Loucy (cell line): Measurements from ENCODE around the gene HOXD4.

Experiments used
- H2AFZ ChIP-seq: fragments of 200-600 bp; sonication (generic); 2 replicates; pipeline ENCODE4 v1.6.0; 2016; ENCODE audit warnings: antibody characterized with exemption, mild to moderate bottlenecking, low read length, moderate library complexity
- H3F3A ChIP-seq: fragments of 200-600 bp; 2 replicates; pipeline ENCODE4 v1.6.0; 2016; ENCODE audit warnings: antibody characterized with exemption, low read depth, mild to moderate bottlenecking
- H3K27me3 ChIP-seq: fragments of 200-600 bp; sonication (generic); 2 replicates; pipeline ENCODE4 v1.6.1; 2014; ENCODE audit warnings: low read length, mild to moderate bottlenecking; ENCODE audit not compliant: insufficient read depth, poor library complexity, severe bottlenecking
- H3K36me3 ChIP-seq: fragments of 200-600 bp; sonication (generic); 2 replicates; pipeline ENCODE4 v1.6.1; 2016; ENCODE audit warnings: low read length; ENCODE audit not compliant: insufficient read depth
- H3K4me1 ChIP-seq: fragments of 200-600 bp; sonication (generic); 2 replicates; pipeline ENCODE4 v1.5.1; 2014; ENCODE audit warnings: low read length, mild to moderate bottlenecking; ENCODE audit not compliant: insufficient read depth, poor library complexity, severe bottlenecking
- H3K4me2 ChIP-seq: fragments of 200-600 bp; sonication (generic); 2 replicates; pipeline ENCODE4 v1.6.0; 2014; ENCODE audit warnings: antibody characterized with exemption, low read length, low read depth, mild to moderate bottlenecking; ENCODE audit not compliant: poor library complexity, severe bottlenecking
- H3K4me3 ChIP-seq: fragments of 200-600 bp; sonication (generic); 2 replicates; pipeline ENCODE4 v1.5.1; 2014; ENCODE audit warnings: low read length, mild to moderate bottlenecking, mixed read lengths; ENCODE audit not compliant: poor library complexity, severe bottlenecking
- H3K79me2 ChIP-seq: fragments of 200-600 bp; sonication (generic); 2 replicates; pipeline ENCODE4 v1.6.1; 2014; ENCODE audit warnings: low read length; ENCODE audit not compliant: insufficient read depth
- H3K9ac ChIP-seq: fragments of 200-600 bp; sonication (generic); 2 replicates; pipeline ENCODE4 v1.6.0; 2014; ENCODE audit warnings: mild to moderate bottlenecking, low read depth, low read length, moderate library complexity; ENCODE audit not compliant: poor library complexity, severe bottlenecking
- H3K9me2 ChIP-seq: fragments of 200-600 bp; sonication (generic); replicated peaks from 2 replicates; pipeline ENCODE4 v1.6.1; 2016; ENCODE audit warnings: low read depth, low read length, mixed read lengths
- H3K9me3 ChIP-seq: fragments of 200-600 bp; sonication (generic); 2 replicates; pipeline ENCODE4 v1.6.1; 2014; ENCODE audit warnings: mild to moderate bottlenecking, antibody characterized with exemption, low read length, low read depth; ENCODE audit not compliant: insufficient read depth
- H4K20me1 ChIP-seq: fragments of 200-600 bp; sonication (generic); 2 replicates; pipeline ENCODE4 v1.6.0; 2014; ENCODE audit warnings: antibody characterized with exemption, low read length, mild to moderate bottlenecking; ENCODE audit not compliant: insufficient read depth, poor library complexity, severe bottlenecking
- EZH2phosphoT487 ChIP-seq: fragments of 200-600 bp; IDR thresholded peaks from 2 replicates; pipeline ENCODE4 v1.6.1; 2018; ENCODE audit warnings: antibody characterized with exemption, mild to moderate bottlenecking, moderate library complexity, borderline replicate concordance
- TF ChIP-seq, protein P1 (sequence below): fragments of 200-600 bp; sonication (generic); conservative IDR thresholded peaks from 2 replicates; pipeline ENCODE4 v1.5.1; 2014; ENCODE audit warnings: mild to moderate bottlenecking, antibody characterized with exemption, low read length

HOXD4 gene

DNA sequence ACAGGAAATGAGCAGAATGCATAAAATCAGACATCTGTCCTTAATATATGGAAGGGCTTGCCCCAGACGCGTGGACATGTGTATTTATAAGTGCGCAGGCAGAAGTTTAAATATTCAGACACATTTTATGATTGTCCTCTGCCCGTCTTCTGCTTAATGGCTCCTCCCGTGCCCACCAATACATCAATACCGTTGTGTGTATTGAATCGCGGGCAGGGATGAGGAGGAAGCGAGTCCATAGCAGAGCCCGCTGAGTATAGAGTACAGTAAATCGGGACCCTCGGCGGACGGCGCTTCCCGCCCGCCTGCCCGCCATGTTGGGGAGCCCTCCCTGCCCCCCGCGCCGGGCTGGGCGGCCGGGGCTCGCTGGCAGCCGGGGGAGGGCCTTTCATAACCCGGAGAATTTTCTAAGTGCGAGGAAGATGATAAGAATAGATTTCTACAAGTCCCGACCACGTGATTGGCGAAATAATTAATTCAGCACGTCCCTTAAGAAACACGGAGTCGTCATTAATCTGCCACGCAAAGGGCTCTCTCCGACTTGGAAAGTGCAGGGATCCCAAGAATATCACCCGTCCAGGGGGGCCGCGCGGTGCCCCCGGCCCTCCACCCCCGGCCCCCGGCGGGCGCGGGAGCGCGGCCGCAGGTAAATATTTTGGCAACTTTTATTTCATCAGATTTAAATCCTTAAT lies 5.6 kb downstream of the HOXD4 start, which contains the start of gene HOXD3:
TSS of gene HOXD3 (plus strand) at position 501 of the 692 bp plus-strand sequence. CDS start 11,808 bp downstream, outside the sequence.
- H3K4me3 ChIP-seq: no peak within 1 kb of the TSS
- H3K4me1 ChIP-seq: no peaks in the 10 kb centered on the region
- H3K27me3 ChIP-seq: no peaks in the 10 kb centered on the region
- H3K9ac ChIP-seq: no peak within 1 kb of the TSS
- no peaks in the 10 kb centered on the region for H3K36me3 ChIP-seq
- TF ChIP-seq, protein P1, sequence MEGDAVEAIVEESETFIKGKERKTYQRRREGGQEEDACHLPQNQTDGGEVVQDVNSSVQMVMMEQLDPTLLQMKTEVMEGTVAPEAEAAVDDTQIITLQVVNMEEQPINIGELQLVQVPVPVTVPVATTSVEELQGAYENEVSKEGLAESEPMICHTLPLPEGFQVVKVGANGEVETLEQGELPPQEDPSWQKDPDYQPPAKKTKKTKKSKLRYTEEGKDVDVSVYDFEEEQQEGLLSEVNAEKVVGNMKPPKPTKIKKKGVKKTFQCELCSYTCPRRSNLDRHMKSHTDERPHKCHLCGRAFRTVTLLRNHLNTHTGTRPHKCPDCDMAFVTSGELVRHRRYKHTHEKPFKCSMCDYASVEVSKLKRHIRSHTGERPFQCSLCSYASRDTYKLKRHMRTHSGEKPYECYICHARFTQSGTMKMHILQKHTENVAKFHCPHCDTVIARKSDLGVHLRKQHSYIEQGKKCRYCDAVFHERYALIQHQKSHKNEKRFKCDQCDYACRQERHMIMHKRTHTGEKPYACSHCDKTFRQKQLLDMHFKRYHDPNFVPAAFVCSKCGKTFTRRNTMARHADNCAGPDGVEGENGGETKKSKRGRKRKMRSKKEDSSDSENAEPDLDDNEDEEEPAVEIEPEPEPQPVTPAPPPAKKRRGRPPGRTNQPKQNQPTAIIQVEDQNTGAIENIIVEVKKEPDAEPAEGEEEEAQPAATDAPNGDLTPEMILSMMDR: no peak
- no peak for TF ChIP-seq EZH2phosphoT487
- H4K20me1 ChIP-seq: no peaks in the 10 kb centered on the region
- no peaks in the 10 kb centered on the region for H3F3A ChIP-seq
- no peaks in the 10 kb centered on the region for H3K9me3 ChIP-seq
- no peaks in the 10 kb centered on the region for H3K9me2 ChIP-seq
- H2AFZ ChIP-seq: no peak within 1 kb of the TSS
- H3K79me2 ChIP-seq: no peaks in the 10 kb centered on the region
- no peak within 1 kb of the TSS for H3K4me2 ChIP-seq

DNA sequence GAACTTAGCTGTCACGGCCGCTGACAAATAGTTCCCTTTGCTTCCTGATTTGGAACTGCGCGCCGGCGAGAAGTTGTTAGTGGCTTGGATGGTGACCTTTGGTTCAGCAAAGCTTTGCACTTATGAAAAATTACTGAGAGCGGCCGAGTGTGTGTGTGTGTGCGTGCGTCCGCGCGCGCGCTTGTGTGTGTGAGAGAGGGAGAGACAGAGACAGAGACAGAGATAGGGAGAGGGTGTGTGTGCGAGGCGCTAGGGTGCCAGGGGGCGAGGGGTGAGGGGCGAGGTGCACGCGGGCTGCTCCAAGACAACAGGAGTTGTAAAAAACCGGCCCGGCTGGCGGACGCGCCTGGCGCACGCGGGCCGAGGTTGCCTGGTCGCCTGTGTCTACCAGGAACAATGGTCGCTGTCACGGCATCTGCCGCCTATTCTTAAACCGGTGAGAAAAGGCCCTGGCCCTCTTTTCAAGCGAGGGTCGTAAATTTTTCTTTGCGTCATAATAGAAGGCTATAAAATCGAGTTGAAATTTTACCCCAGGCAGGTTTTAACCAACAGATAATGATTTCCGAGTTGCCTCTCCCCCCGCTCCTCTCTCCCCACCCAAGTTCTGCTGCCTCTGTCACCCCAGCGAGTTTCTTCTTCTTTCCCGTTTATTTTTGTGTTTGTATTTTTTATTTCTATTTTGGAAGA lies 6.3 kb downstream of the HOXD4 start:
- H3K9me2 ChIP-seq: no peaks in the 10 kb centered on the region
- no peaks in the 10 kb centered on the region for H3K79me2 ChIP-seq
- no peaks in the 10 kb centered on the region for H3F3A ChIP-seq
- H2AFZ ChIP-seq: no peak overlapping the region
- H3K9ac ChIP-seq: no peak overlapping the region
- H3K4me1 ChIP-seq: no peaks in the 10 kb centered on the region
- no peak overlapping the region for H3K4me2 ChIP-seq
- TF ChIP-seq, protein P1: no peak
- TF ChIP-seq EZH2phosphoT487: no peak
- no peaks in the 10 kb centered on the region for H4K20me1 ChIP-seq
- no peaks in the 10 kb centered on the region for H3K9me3 ChIP-seq
- H3K36me3 ChIP-seq: no peaks in the 10 kb centered on the region
- no peaks in the 10 kb centered on the region for H3K27me3 ChIP-seq
- no peak overlapping the region for H3K4me3 ChIP-seq

DNA sequence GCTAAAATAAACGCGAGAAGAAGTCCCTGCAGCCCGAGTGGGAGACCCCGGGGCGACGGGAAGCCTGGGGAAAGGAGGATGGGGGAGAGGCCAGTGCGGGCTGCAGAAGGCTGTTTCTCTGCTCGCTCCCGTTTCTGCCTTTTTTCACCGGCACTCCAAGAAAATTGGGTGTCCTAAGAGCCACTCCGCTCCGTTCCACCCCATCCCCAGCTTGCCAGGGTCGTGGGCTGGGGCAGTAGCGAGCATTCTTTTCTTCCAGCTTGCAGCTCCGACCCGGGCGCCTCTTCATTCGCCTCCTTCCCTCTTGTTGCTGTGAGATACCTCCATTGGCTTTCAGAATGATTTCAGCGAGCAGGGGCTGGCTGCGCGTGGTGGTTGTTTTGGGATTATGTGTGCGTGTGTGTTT lies 6.8 kb downstream of the HOXD4 start:
- H3K79me2 ChIP-seq: no peaks in the 10 kb centered on the region
- no peaks in the 10 kb centered on the region for H3K27me3 ChIP-seq
- H3K4me1 ChIP-seq: no peaks in the 10 kb centered on the region
- no peaks in the 10 kb centered on the region for H3K9me2 ChIP-seq
- no peaks in the 10 kb centered on the region for H3K9me3 ChIP-seq
- TF ChIP-seq, protein P1: no peak
- TF ChIP-seq EZH2phosphoT487: no peak
- H3K4me2 ChIP-seq: no peak overlapping the region
- no peaks in the 10 kb centered on the region for H3F3A ChIP-seq
- H3K36me3 ChIP-seq: no peaks in the 10 kb centered on the region
- no peak overlapping the region for H2AFZ ChIP-seq
- no peaks in the 10 kb centered on the region for H4K20me1 ChIP-seq
- H3K4me3 ChIP-seq: no peak overlapping the region
- no peak overlapping the region for H3K9ac ChIP-seq
